Mucosa of descending colon (tissue), 3 donors: ENCODE results near the gene STEAP3. TPM values are rescaled to one million over a fixed set of nuclear protein-coding genes. Genes with fewer than 3 reads are reported as not detected.
A peak's percentile ranks its signal among the peaks of the same experiment; 100 is the strongest.

Experiments
- ATAC-seq: fragments of 200-7000 bp; cut with Tn5 transposase; one replicate; pipeline ENCODE4 v1.9.1; 2020; ENCODE audit warnings: mild to moderate bottlenecking, moderate library complexity
- DNase-seq, 3 donors: peaks; one replicate each; pipeline ENCODE4 v3.0.0-alpha.2; 2020
- H3K36me3 ChIP-seq: fragments of 200-600 bp; one replicate; pipeline ENCODE4 v1.8.0; 2021; ENCODE audit warnings: low read depth, mild to moderate bottlenecking
- H3K4me1 ChIP-seq: fragments of 200-600 bp; one replicate; pipeline ENCODE4 v1.8.0; 2021; ENCODE audit warnings: low read depth, mild to moderate bottlenecking
- H3K4me3 ChIP-seq: fragments of 200-600 bp; one replicate; pipeline ENCODE4 v1.8.0; 2021; ENCODE audit warnings: mild to moderate bottlenecking
- H3K9me3 ChIP-seq: fragments of 200-600 bp; one replicate; pipeline ENCODE4 v1.8.0; 2021; ENCODE audit warnings: mild to moderate bottlenecking
- intact Hi-C, 2 donors: fragments of 100-400 bp; cut with DNase I in 1 of 2; cut with micrococcal nuclease in 1 of 2; formaldehyde crosslinking; loops; one replicate each; pipeline versions ENCODE4 v1.11.0 to v1.11.1; 2022; cut with DNase I, micrococcal nuclease
- total RNA-seq, 3 donors: library from RNA; stranded (reverse); fragmentation: NEBNext Ultra II Directional in 2 of 3; extraction: Animal tissue kit (Norgen Biotek cat#: 25700) in 2 of 3; gene quantifications; one replicate each; pipeline versions ENCODE4 v1.2.1 to v1.2.4, GENCODE V29; 2021 to 2023
- TF ChIP-seq, protein P1 (sequence below): fragments of 200-600 bp; IDR thresholded peaks from one replicate; pipeline ENCODE4 v1.8.0; 2022; ENCODE audit warnings: antibody characterized with exemption, mild to moderate bottlenecking
- donor health status: DM: no; HTN: no; CAD: no; lungs with moderate emphysema.
- donor health status: DM: no; HTN: no; CAD: no.
- donor health status: DM: no; HTN: yes; CAD: no.

The STEAP3 gene
- total RNA-seq, 3 donors from 2014 or later, result 13.9 to 28.9 (median 15.3) TPM

DNA sequence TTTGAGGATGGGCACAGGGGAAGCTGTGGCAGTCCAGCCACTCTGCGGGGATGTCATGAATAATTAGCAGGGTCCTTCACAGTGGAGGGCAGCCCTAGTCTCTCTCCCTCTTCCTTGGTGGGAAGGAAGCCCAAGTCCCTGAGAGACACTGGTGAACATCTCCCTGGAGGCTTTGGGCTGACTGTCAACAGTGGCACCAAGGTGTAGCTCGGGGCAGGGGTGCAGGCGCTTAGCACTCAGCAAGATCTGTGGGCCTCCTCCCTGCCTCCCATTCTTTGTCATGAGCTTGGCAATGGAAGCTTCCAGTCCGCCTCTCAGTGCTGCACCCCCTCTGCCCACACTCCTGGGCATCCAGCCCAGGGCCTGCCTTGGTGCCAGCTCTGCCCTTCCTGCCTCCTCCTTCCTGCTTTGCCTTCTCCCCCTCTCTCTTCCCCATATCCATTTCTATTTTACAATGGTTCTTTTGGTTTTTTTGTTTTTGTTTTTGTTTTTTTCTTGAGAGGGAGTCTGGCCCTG, 59.4 kb downstream of the STEAP3 start:
- Histone ChIP-seq H3K36me3 (no peaks in the 10 kb centered on the region), H3K4me3 (no peak overlapping the region), H3K9me3 (no peaks in the 10 kb centered on the region), H3K4me1 (no peaks in the 10 kb centered on the region)
- DNase-seq, result no peak
- ATAC-seq, result peak; percentile 21
- TF ChIP-seq, protein P1, sequence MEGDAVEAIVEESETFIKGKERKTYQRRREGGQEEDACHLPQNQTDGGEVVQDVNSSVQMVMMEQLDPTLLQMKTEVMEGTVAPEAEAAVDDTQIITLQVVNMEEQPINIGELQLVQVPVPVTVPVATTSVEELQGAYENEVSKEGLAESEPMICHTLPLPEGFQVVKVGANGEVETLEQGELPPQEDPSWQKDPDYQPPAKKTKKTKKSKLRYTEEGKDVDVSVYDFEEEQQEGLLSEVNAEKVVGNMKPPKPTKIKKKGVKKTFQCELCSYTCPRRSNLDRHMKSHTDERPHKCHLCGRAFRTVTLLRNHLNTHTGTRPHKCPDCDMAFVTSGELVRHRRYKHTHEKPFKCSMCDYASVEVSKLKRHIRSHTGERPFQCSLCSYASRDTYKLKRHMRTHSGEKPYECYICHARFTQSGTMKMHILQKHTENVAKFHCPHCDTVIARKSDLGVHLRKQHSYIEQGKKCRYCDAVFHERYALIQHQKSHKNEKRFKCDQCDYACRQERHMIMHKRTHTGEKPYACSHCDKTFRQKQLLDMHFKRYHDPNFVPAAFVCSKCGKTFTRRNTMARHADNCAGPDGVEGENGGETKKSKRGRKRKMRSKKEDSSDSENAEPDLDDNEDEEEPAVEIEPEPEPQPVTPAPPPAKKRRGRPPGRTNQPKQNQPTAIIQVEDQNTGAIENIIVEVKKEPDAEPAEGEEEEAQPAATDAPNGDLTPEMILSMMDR, result no peak
- intact Hi-C loops, result no loop called here

DNA sequence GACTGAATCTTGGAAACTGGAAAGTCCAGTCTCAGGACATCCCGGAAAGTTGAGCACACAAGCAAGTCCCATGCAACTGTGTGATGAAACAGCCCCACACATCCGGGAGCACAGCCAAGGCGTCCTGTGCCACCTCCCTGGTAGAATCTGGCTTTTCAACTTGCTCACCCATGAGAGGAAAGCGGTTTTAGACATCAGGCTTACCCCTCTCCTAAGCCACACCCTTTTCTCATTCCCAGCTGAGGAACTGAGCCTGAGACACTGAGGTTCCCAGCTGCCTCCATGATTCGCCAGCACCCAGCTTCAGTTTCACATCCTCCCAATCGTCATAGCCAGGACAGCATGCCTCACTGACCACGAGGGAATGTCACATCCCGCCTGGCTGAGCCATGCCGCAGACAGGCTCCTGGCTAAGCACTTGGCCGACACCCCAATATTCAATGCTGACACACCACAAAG, 60.3 kb downstream of the STEAP3 start:
- ATAC-seq, result peak; percentile 55
- no peaks in the 10 kb centered on the region for H3K36me3 ChIP-seq
- intact Hi-C loops, result no loop called here
- H3K4me3 ChIP-seq, result no peak overlapping the region
- DNase-seq, result peak; percentile 32 to 58 (median 36)
- TF ChIP-seq, protein P1, result no peak
- H3K4me1 ChIP-seq, result no peaks in the 10 kb centered on the region
- H3K9me3 ChIP-seq, result no peaks in the 10 kb centered on the region

DNA sequence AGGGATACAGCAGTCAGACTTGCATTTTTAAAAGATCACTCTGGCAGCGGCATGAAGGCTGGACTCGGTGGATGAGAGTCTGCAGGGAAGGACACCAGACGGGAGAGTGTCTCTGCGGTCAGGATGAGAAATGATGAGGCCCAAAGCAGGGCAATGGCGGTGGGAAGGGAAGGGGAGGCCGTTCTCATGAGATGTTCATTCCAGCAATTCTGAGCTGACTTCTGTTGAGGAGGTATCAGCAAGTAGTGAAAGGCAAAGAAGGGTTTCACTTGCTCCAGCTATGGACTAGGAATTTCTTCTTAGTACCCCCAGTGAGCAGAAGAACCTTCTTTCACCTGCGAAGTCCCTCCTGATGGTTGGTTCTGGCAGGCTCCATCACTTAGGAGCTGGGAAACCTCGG, 63.0 kb downstream of the STEAP3 start:
- DNase-seq, result no peak
- Histone ChIP-seq H3K36me3 (no peaks in the 10 kb centered on the region), H3K4me1 (no peaks in the 10 kb centered on the region), H3K9me3 (no peaks in the 10 kb centered on the region), H3K4me3 (no peak overlapping the region)
- no peak for ATAC-seq
- intact Hi-C loops, result no loop called here
- TF ChIP-seq, protein P1, result no peak

DNA sequence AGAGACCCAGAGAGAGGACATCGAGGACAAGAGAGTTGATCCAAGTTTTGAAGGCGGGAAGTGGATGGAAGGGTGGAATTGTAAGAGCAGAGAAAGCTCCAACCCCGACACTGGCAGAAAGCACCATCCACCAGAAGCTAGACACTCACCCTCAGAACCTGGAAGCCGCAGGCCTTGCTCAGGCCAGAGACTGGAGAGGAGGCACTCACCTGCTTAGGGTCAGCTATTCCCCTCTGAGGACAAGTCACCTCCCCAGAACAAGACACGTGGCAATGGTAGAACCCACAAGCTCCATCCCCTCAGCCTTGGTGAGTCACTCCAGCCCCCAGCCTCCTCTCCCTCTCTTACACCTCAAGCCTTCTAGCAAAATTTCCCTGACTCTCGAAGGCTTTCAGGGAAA, 64.9 kb downstream of the STEAP3 start:
- Histone ChIP-seq H3K4me3 (no peak overlapping the region), H3K9me3 (no peaks in the 10 kb centered on the region), H3K4me1 (no peaks in the 10 kb centered on the region), H3K36me3 (no peaks in the 10 kb centered on the region)
- no peak for ATAC-seq
- DNase-seq, result no peak
- intact Hi-C loops, result no loop called here
- TF ChIP-seq, protein P1, result no peak

GRCh38 chr2:119289093-119289492, 65.5 kb downstream of the STEAP3 start:
- TF ChIP-seq, protein P1, result no peak
- Histone ChIP-seq H3K4me1 (no peaks in the 10 kb centered on the region), H3K36me3 (no peaks in the 10 kb centered on the region), H3K9me3 (no peaks in the 10 kb centered on the region), H3K4me3 (no peak overlapping the region)
- ATAC-seq, result no peak
- DNase-seq, result no peak
- intact Hi-C loops, result no loop called here

GRCh38 chr2:119289642-119290041, 66.0 kb downstream of the STEAP3 start:
- Histone ChIP-seq H3K4me1 (no peaks in the 10 kb centered on the region), H3K36me3 (no peaks in the 10 kb centered on the region), H3K9me3 (no peaks in the 10 kb centered on the region), H3K4me3 (no peak overlapping the region)
- intact Hi-C loops, result loop anchor here in 1 of 2 donors (5.0 kb wide), 1 partner anchor 407 kb away; no protein-coding TSS in a partner anchor
- TF ChIP-seq, protein P1, result no peak
- no peak for DNase-seq
- ATAC-seq, result no peak
